Prostate gland (tissue), 2 donors: ENCODE measurements around the gene XPR1. TPM values are rescaled to one million over a fixed set of nuclear protein-coding genes. Genes with fewer than 3 reads are reported as not detected.

Experiments used
- DNase-seq: peaks from one replicate; pipeline ENCODE4 v3.0.0-alpha.2; 2019; ENCODE audit warnings: low spot score
- H3K27ac ChIP-seq, 2 donors: fragments of 200-600 bp; sonication (generic); 2 replicates each; pipeline ENCODE4 v1.5.1; 2017 to 2019
- H3K27me3 ChIP-seq: fragments of 200-600 bp; sonication (generic); replicated peaks from 2 replicates; pipeline ENCODE4 v1.5.1; 2019; ENCODE audit not compliant: insufficient read depth
- H3K36me3 ChIP-seq, 2 donors: fragments of 200-600 bp; sonication (generic); 1 replicate in 1 of 2; 2 replicates in 1 of 2; pipeline versions ENCODE4 v1.5.1 to v1.8.1; 2017 to 2019
- H3K4me1 ChIP-seq: fragments of 200-600 bp; sonication (generic); replicated peaks from 2 replicates; pipeline ENCODE4 v1.5.1; 2019
- H3K4me3 ChIP-seq, 2 donors: fragments of 200-600 bp; sonication (generic); 2 replicates each; pipeline ENCODE4 v1.5.1; 2017 to 2019
- H3K9me3 ChIP-seq: fragments of 200-600 bp; sonication (generic); 2 replicates; pipeline ENCODE4 v1.5.1; 2017
- CTCF ChIP-seq, 4 experiments: fragments of 200-600 bp in 2 of 4; fragments of 450-650 bp in 2 of 4; sonication (generic) in 2 of 4; IDR thresholded peaks; 1 replicate in 3 of 4; 2 replicates in 1 of 4; pipeline ENCODE4 v1.5.1; 2016 to 2019; ENCODE audit warnings: antibody characterized with exemption in 4 of 4, mild to moderate bottlenecking in 2 of 4, moderate library complexity in 2 of 4
- POLR2A ChIP-seq: fragments of 450-650 bp; IDR thresholded peaks from one replicate; pipeline ENCODE4 v1.6.1; 2016; ENCODE audit warnings: antibody characterized with exemption, mild to moderate bottlenecking
- POLR2AphosphoS5 ChIP-seq: sonication (generic); formaldehyde crosslinking; IDR thresholded peaks from one replicate; pipeline ENCODE4 v1.6.1; 2017; ENCODE audit warnings: antibody characterized with exemption
- WGBS: methylation state at CpG from one replicate; pipeline ENCODE4 v1.1.5; 2018; 5-methylcytosine and 5-hydroxymethylcytosine counted together
- intact Hi-C: fragments of 100-400 bp; cut with DNase I; formaldehyde crosslinking; loops from one replicate; pipeline ENCODE4 v1.14.2; 2022
- total RNA-seq, 2 donors: library from RNA; depleted of rRNA; stranded (reverse); fragments of >200 nt; gene quantifications; one replicate each; pipeline ENCODE4 v1.1.0, GENCODE V29; 2016

The XPR1 gene
- total RNA-seq, 2 donors from 2014 or later: 17.5 to 70.3 TPM

DNA sequence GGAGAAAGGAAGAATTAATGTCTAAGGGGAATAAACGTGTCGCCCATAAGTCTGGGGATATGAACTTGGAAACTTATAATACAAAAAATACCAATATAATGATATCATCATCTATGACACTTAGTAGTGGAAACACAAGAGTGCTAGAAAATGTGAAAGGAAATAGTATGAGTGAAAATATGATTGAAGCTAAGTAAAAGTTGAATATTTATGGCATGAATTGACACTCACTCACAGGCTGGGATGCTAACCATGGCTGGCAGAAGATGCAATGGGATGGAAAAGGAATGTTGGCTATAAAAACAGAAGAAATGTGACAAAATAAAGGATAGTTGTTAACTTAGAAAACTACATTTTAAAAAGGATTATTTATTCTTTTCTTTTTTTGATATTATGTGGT lies 120.1 kb downstream of the XPR1 start:
- intact Hi-C loops: no loop called here
- no peak overlapping the region for H3K27ac ChIP-seq
- no peaks in the 10 kb centered on the region for H3K9me3 ChIP-seq
- no peaks in the 10 kb centered on the region for H3K36me3 ChIP-seq
- no peak overlapping the region for H3K4me3 ChIP-seq
- DNase-seq: no peak
- no peaks in the 10 kb centered on the region for H3K27me3 ChIP-seq
- 95% methylated on average over 2 of the region's 2 CpGs for WGBS
- TF ChIP-seq CTCF (IDR thresholded peaks at IDR 0.05): no peak
- no peak for TF ChIP-seq POLR2A
- no peak for TF ChIP-seq POLR2AphosphoS5
- no peaks in the 10 kb centered on the region for H3K4me1 ChIP-seq

DNA sequence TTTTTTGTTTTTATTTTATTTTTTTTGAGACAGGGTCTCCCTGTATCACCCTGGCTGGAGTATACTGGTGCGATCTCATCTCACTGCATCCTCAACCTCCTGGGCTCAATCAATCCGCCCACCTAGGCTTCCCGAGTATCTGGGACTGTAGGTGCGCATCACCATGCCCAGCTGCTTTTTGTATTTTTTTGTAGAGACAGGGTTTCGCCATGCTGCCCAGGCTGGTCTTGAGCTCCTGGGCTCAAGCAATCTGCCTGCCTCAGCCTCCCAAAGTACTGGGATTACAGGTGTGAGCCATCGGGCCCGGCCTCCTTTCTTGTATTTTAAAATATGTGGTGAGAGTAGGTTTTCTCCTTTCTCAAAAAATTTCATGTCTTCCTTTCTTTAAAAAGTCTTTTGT lies 122.6 kb downstream of the XPR1 start:
- WGBS: 97% methylated on average over 7 of the region's 7 CpGs
- no peak for DNase-seq
- no peak overlapping the region for H3K27ac ChIP-seq
- TF ChIP-seq CTCF (IDR thresholded peaks at IDR 0.05) (no peak), POLR2AphosphoS5 (no peak)
- no peak overlapping the region for H3K4me3 ChIP-seq
- intact Hi-C loops: no loop called here
- H3K4me1 ChIP-seq: no peaks in the 10 kb centered on the region
- no peaks in the 10 kb centered on the region for H3K36me3 ChIP-seq
- no peaks in the 10 kb centered on the region for H3K27me3 ChIP-seq
- no peaks in the 10 kb centered on the region for H3K9me3 ChIP-seq

DNA sequence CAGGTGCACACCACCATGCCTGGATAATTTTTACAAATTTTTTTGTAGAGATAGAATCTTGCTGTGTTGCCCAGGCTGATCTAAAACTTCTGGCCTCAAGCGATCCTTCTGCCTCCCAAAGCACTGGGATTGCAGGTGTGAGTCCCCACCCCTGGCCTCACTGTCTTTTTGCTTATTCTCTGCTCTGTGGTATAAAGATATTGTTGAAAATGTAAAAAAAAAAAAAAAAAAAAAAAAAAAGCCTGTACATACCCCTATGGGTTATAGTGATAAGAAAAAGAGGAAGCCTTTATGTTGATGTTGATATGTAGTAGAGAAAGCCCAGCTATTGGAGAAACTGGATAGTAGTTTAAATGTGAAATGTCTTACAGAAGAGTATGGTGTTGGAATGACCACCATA lies 125.8 kb downstream of the XPR1 start:
- Histone ChIP-seq H3K36me3 (no peaks in the 10 kb centered on the region), H3K9me3 (no peaks in the 10 kb centered on the region), H3K27me3 (no peaks in the 10 kb centered on the region), H3K4me3 (no peak overlapping the region), H3K27ac (no peak overlapping the region), H3K4me1 (no peaks in the 10 kb centered on the region)
- DNase-seq: no peak
- 88% methylated on average over 1 of the region's 1 CpG for WGBS
- intact Hi-C loops: no loop called here
- TF ChIP-seq POLR2A: no peak

- WGBS: 89% methylated on average over 5 of the region's 5 CpGs
- H3K9me3 ChIP-seq: no peaks in the 10 kb centered on the region
- no peaks in the 10 kb centered on the region for H3K36me3 ChIP-seq
- intact Hi-C loops: no loop called here
- H3K4me1 ChIP-seq: no peaks in the 10 kb centered on the region
- no peak overlapping the region for H3K27ac ChIP-seq
- no peak for TF ChIP-seq POLR2A
- TF ChIP-seq POLR2AphosphoS5: no peak
- no peak for TF ChIP-seq CTCF (IDR thresholded peaks at IDR 0.05)
- H3K4me3 ChIP-seq: no peak overlapping the region
- DNase-seq: no peak
- no peaks in the 10 kb centered on the region for H3K27me3 ChIP-seq
Measured at GRCh38 chr1:180762796-180763195, 131.0 kb downstream of the XPR1 start.

DNA sequence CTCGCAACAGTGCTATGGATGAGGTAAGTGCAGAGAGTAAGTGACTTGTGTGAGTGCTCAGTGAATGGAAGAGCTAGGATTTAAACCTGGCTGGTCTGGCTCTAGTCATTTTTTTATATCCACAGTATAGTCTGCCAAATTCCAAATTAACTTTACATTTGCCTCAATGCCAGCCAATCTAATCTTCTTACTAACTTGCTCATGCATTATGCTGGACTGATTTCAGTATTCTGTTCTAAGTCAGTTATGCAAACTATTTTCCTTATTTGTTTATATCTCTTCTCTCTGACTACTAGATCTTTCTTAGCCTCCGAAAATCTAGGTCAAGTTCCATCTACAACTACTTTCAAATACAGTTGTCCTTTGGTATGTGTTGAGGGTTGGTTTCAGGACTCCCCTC lies 133.3 kb downstream of the XPR1 start:
- no peak for DNase-seq
- Histone ChIP-seq H3K36me3 (no peaks in the 10 kb centered on the region), H3K27ac (no peak overlapping the region), H3K27me3 (no peaks in the 10 kb centered on the region), H3K4me3 (no peak overlapping the region), H3K4me1 (no peaks in the 10 kb centered on the region), H3K9me3 (no peaks in the 10 kb centered on the region)
- 71% methylated on average over 2 of the region's 2 CpGs for WGBS
- intact Hi-C loops: no loop called here
- TF ChIP-seq POLR2AphosphoS5 (no peak), POLR2A (no peak), CTCF (IDR thresholded peaks at IDR 0.05) (no peak)

GRCh38 chr1:180769889-180770288 lies 138.1 kb downstream of the XPR1 start:
- Histone ChIP-seq H3K27ac (no peak overlapping the region), H3K4me1 (no peaks in the 10 kb centered on the region), H3K4me3 (no peak overlapping the region), H3K36me3 (no peaks in the 10 kb centered on the region), H3K9me3 (no peaks in the 10 kb centered on the region), H3K27me3 (no peaks in the 10 kb centered on the region)
- DNase-seq: no peak
- TF ChIP-seq CTCF (IDR thresholded peaks at IDR 0.05) (no peak), POLR2A (no peak), POLR2AphosphoS5 (no peak)
- intact Hi-C loops: no loop called here
